Loucy (cell line): ENCODE measurements around the gene PSPC1.

Source experiments
- CTCF ChIP-seq: fragments of 200-600 bp; sonication (generic); conservative IDR thresholded peaks from 2 replicates; pipeline ENCODE4 v1.5.1; 2014; ENCODE audit warnings: mild to moderate bottlenecking, antibody characterized with exemption, low read length
- EZH2phosphoT487 ChIP-seq: fragments of 200-600 bp; IDR thresholded peaks from 2 replicates; pipeline ENCODE4 v1.6.1; 2018; ENCODE audit warnings: antibody characterized with exemption, mild to moderate bottlenecking, moderate library complexity, borderline replicate concordance

GRCh38 chr13:19685437-19685836, 97.3 kb downstream of the PSPC1 start:
- TF ChIP-seq CTCF (no peak), EZH2phosphoT487 (no peak)
